Measurements from ENCODE around the gene SOX5. TPM values are rescaled to one million over a fixed set of nuclear protein-coding genes. Genes with fewer than 3 reads are reported as not detected.

SOX5 gene
- total RNA-seq, 1 experiment from 2014 or later, result not detected

DNA sequence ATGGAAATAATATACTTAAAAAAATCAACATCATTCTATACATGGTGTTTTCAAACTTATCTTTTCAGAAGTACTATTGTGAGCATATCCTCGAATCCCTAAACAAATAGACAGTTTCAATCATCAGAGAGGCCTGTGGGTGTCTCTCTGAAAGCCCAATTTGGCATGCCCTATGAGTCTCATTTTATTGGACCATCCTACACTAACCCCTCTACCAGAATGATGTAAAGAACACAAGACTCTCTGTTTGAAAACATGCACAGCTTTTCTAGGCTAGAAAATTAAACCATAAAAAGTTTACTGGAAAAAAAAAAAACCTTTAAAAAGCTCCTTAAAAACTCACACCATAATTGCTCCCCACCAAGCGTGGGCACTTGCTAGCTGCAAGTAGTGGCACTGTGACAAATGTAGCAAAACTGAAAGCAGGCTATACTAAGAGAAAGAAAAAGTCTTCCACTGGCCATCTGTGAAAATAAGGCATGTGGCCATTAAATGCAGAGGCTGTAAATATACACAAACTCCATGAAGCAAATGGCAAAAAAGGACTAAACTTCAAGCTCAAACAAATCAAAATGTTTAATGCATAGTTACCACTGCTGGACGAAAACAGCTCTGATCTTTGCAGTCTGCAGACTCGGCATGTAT, 394.2 kb downstream of the SOX5 start:
- DNase-seq, result no peak
- no TSS peak for BruUV-seq (replicated peaks)
- Mint-ChIP-seq H3K36me3 (ENCODE audit: insufficient read depth, unreplicated experiment) (no peaks in the 10 kb centered on the region), H3K27ac (ENCODE audit: unreplicated experiment) (no peak overlapping the region), H3K9me3 (ENCODE audit: low read depth, unreplicated experiment) (no peaks in the 10 kb centered on the region), H3K4me3 (ENCODE audit: low read depth, unreplicated experiment) (no peak overlapping the region), H3K4me1 (ENCODE audit: low read depth, unreplicated experiment) (no peaks in the 10 kb centered on the region), H3K27me3 (ENCODE audit: unreplicated experiment) (no peaks in the 10 kb centered on the region)
- intact Hi-C loops (cut with micrococcal nuclease; ENCODE audit: unreplicated experiment), result no loop called here
- TF ChIP-seq, protein P1, sequence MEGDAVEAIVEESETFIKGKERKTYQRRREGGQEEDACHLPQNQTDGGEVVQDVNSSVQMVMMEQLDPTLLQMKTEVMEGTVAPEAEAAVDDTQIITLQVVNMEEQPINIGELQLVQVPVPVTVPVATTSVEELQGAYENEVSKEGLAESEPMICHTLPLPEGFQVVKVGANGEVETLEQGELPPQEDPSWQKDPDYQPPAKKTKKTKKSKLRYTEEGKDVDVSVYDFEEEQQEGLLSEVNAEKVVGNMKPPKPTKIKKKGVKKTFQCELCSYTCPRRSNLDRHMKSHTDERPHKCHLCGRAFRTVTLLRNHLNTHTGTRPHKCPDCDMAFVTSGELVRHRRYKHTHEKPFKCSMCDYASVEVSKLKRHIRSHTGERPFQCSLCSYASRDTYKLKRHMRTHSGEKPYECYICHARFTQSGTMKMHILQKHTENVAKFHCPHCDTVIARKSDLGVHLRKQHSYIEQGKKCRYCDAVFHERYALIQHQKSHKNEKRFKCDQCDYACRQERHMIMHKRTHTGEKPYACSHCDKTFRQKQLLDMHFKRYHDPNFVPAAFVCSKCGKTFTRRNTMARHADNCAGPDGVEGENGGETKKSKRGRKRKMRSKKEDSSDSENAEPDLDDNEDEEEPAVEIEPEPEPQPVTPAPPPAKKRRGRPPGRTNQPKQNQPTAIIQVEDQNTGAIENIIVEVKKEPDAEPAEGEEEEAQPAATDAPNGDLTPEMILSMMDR (IDR thresholded peaks at IDR 0.05; ENCODE audit: unreplicated experiment), result no peak
- CTCF ChIA-PET, result no interaction called here

DNA sequence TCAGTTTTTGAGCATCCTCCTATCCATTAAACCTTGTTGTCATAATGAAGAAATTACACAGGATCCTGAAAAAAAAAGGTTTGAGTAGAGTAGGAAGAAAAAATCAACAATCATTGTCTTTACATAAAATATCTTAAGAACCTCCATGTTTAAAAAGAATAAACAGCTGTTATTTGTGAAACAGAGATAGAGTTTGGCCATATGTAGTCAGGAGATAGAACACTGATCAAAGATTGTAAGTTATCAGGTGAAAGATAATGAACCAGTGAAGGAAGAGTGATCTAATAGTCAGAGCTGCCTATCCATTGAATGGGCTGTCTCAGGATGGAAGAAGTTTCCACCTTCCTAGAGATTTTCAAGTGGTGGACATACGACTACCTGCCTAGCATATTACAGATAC, 397.1 kb downstream of the SOX5 start:
- Mint-ChIP-seq H3K9me3 (ENCODE audit: low read depth, unreplicated experiment) (no peaks in the 10 kb centered on the region), H3K27me3 (ENCODE audit: unreplicated experiment) (no peaks in the 10 kb centered on the region), H3K27ac (ENCODE audit: unreplicated experiment) (no peak overlapping the region), H3K36me3 (ENCODE audit: insufficient read depth, unreplicated experiment) (no peaks in the 10 kb centered on the region), H3K4me3 (ENCODE audit: low read depth, unreplicated experiment) (no peak overlapping the region), H3K4me1 (ENCODE audit: low read depth, unreplicated experiment) (no peaks in the 10 kb centered on the region)
- no peak for DNase-seq
- TF ChIP-seq, protein P1 (IDR thresholded peaks at IDR 0.05; ENCODE audit: unreplicated experiment), result no peak
- CTCF ChIA-PET, result no interaction called here
- intact Hi-C loops (cut with micrococcal nuclease; ENCODE audit: unreplicated experiment), result no loop called here
- BruUV-seq (replicated peaks), result no TSS peak

DNA sequence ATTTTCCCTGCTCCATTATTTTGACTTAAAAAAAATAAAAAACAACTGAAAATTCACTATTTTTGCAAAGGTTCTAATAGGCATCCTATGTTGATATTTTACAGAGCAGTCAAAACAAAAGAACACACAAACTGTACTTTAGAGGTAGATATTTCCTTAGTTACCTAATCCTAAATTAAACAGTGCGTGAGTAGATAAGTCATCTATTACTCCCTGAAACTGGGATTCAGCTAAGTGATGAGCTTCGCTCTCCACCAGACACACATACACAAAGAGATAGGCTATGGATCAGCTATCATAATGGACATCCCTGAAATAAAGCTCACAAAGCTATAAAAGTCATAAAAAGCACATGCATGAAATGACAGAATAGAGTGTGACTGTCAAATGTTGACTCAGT, 398.7 kb downstream of the SOX5 start:
- H3K36me3 Mint-ChIP-seq (ENCODE audit: insufficient read depth, unreplicated experiment), result no peaks in the 10 kb centered on the region
- no peaks in the 10 kb centered on the region for H3K4me1 Mint-ChIP-seq (ENCODE audit: low read depth, unreplicated experiment)
- H3K27me3 Mint-ChIP-seq (ENCODE audit: unreplicated experiment), result no peaks in the 10 kb centered on the region
- intact Hi-C loops (cut with micrococcal nuclease; ENCODE audit: unreplicated experiment), result no loop called here
- TF ChIP-seq, protein P1 (IDR thresholded peaks at IDR 0.05; ENCODE audit: unreplicated experiment), result no peak
- no peak for DNase-seq
- H3K27ac Mint-ChIP-seq (ENCODE audit: unreplicated experiment), result no peak overlapping the region
- H3K9me3 Mint-ChIP-seq (ENCODE audit: low read depth, unreplicated experiment), result no peaks in the 10 kb centered on the region
- no peak overlapping the region for H3K4me3 Mint-ChIP-seq (ENCODE audit: low read depth, unreplicated experiment)
- CTCF ChIA-PET, result no interaction called here
- no TSS peak for BruUV-seq (replicated peaks)

DNA sequence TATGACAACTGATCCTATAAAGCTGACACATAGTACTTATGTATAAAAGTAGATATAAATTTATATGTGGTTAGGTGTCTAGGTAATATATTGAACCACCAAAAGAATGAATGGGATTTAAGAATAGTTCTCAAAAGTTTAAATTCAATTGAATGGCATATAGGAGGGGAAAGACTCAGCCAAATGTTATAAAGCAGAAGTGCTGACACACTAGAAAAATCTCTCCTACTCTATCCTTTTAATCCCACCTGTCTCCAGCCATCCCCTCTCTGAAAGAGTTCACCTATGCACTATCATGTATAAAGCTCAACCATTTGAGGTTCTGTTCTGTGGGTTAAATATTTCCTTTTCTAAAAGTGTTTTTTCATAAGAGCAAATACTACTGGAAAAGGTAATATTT, 400.7 kb downstream of the SOX5 start:
- no peaks in the 10 kb centered on the region for H3K9me3 Mint-ChIP-seq (ENCODE audit: low read depth, unreplicated experiment)
- H3K4me1 Mint-ChIP-seq (ENCODE audit: low read depth, unreplicated experiment), result no peaks in the 10 kb centered on the region
- CTCF ChIA-PET, result no interaction called here
- TF ChIP-seq, protein P1 (IDR thresholded peaks at IDR 0.05; ENCODE audit: unreplicated experiment), result no peak
- BruUV-seq (replicated peaks), result no TSS peak
- intact Hi-C loops (cut with micrococcal nuclease; ENCODE audit: unreplicated experiment), result no loop called here
- H3K27me3 Mint-ChIP-seq (ENCODE audit: unreplicated experiment), result no peaks in the 10 kb centered on the region
- no peak for DNase-seq
- no peak overlapping the region for H3K27ac Mint-ChIP-seq (ENCODE audit: unreplicated experiment)
- H3K4me3 Mint-ChIP-seq (ENCODE audit: low read depth, unreplicated experiment), result no peak overlapping the region
- no peaks in the 10 kb centered on the region for H3K36me3 Mint-ChIP-seq (ENCODE audit: insufficient read depth, unreplicated experiment)
